ENCODE data around the gene CRIP1.

Gene CRIP1, protein sequence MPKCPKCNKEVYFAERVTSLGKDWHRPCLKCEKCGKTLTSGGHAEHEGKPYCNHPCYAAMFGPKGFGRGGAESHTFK

DNA sequence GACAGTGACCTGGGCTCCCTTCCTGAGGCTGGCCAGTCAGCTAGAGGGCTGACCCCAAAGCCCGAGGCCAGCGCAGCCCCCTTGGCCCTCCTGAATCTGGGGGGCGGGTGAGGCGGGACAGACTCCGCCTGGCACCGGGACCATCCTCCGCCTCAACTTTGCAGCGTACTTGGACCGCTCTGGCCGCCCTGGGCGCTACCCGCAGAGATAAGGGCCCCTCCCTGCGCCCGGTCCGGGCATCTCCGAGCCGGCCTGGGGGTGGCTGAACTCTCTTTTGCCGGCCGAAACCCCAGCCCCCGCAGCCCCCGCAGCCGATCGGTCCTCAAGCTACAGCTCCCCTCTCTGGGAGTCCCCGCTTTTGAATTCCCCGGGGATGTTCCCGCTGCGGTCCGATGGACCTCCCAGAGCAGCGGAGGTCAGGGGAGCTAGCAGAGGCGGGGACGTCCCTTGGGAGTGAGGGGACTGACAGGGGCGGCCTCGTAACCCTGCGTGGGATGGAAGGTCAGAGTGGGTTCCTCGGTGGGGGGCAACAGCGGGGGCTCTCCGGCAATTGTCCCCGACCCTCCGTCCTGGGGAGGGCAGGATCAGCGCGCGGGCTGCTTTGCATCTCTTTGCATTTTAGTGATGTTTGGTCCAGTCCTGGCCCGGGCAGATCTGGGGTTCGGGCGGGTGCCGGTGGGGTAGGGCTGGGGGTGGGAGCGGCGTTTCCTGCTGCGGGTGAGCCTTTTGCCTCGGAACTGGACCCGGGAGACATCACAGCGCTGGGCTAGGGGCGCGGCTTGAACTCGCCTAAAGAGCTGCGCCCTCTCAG is at the start of gene CRIP1:
TSS of gene CRIP1 (plus strand) at position 724 of the 811 bp plus-strand sequence. CDS start 374 bp downstream, outside the sequence.
- DNase-seq = no peak

- DNase-seq = no peak
Measured at GRCh38 chr14:105436891-105437722, 49.6 kb upstream of the CRIP1 start.

DNA sequence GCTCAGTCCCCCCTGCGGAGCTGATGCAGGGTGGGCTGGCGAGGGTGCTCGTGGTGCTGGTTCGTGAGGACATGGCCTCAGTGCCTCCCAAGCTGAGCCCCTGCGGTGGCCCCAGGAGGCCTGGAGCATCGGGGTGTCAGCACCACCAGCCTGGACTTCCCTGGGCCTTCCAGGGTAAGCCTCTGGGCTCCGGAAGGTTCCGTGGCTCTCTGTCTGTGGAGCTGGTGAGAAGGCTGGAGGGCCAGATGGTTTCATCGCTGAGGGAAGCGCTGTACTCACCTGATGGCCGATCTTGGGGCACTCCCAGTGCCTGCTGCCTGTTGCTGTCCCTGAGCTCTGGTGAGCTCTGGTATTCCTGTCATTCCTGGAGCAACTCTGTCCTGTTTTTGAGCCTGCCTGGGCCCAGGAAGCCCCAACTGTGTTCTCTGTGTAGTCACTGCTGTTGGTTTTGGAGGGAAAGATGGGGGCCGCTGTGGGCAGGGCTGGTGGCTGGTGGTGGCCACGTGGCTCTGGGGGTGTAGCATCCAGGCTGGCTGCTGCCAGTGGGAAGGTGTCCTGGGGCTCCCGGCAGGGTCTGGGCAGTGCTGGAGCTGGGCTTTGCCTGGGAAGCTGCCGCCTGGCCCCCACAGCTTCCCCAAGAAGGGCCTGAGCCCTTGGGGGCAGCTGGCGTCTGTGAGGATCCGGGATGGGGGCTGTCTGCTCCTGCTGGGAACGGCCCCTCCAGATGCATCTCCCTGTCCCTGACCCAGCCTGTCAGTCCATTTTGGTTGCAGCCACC is 48.8 kb upstream of the CRIP1 start:
- DNase-seq = no peak

GRCh38 chr14:105439179-105439578 is 47.5 kb upstream of the CRIP1 start:
- no peak for DNase-seq

DNA sequence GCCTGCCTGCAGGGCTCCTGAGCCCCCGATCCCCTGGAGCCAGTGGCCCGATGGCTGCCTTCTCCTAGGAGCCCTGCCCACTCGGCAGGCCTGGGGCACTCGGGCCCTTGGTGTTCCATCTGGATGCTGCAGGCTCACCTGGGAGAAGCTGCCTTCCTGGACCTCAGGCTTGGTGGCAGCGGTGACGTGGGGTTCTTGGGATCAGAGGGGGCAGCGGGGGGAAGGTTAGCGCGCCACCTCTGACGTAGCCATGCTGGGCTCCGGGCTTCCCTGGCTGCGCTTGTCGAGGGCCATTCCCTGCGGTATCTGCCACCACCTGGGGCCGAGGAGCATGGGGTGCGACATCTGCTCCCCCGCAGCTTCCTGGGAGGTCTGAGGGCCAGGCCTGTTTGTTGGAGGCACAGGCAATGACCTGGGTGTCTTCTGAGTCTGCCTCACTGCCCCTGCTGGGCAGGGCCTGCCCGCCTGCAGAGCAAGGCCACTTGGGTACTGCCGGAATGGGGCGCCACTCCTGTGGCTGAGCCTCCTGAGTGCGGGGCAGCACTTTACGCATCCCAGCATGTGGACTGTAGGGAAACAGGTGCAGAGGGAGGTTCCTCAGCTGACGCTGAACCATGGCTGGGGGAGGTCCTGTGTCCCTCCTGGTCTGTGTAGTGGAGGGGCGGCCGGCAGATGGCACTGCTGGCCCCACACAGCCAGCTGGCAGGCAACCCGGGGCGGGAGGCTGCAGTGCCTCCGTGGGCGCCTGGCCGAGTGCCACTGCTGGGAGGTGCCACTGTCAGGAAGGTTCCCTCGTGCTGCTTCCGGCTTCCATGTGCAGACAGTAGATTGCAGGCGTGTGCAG is 46.8 kb upstream of the CRIP1 start:
- DNase-seq = no peak

DNA sequence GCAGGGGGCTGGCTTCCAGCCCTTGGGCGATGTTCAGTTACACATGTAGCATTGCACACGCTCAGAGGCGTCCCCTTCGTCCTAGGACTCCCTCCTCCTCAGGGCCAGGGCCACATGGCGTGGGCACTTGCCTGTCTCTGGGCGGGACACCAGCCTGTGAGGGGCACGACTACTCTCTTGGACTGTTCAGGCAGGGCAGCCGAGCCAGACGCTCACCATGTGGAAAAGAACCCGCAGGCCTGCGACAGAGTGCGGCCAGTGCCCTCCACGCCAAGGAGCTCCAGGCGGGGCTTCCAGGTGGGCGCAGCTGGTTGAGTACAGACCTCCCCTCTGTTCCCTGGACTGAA is 46.2 kb upstream of the CRIP1 start:
- no peak for DNase-seq

- no peak for DNase-seq
Measured at GRCh38 chr14:105440992-105441391, 45.7 kb upstream of the CRIP1 start.

- DNase-seq = no peak
Measured at GRCh38 chr14:105442125-105442524, 44.6 kb upstream of the CRIP1 start.

DNA sequence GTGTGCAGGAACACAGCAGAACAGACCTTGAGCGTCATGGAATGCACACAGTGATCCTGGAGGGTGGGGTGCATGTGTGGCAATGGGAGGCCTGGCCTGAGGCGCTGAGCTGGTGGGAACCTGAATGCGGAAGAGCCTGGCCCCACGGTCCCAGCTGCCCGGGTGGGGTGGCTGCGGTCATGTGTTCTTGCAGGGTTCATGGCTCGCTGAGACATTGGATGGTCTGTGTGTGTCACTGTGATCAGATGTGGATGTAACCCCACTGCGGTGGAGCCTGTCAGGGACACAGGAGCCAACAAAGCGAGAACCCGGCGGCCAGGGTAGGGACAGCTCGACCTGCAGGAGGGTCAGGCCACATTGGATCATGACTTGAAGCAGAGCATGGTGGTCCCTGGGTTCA is 43.9 kb upstream of the CRIP1 start:
- no peak for DNase-seq

GRCh38 chr14:105444859-105445258 is 41.8 kb upstream of the CRIP1 start:
- DNase-seq = no peak

DNA sequence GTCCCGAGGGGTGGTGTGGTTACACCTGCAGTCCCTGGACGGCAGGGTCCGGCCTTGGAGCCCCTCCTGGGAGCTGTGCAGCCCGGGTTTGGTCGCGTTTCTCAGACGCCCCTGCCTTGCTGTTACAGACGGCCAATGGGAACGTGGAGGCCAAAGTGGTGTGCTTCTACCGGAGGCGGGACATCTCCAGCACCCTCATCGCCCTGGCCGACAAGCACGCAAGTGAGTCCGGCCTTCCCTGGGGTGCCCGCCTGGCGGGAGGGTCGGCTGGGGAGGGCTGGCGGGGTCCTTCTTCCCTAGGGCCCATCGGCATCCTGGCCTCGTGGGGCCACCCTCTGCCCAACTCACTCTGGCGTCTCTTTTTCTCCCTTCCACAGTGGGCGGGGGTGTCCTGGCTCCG is 41.4 kb upstream of the CRIP1 start:
- no peak for DNase-seq

DNA sequence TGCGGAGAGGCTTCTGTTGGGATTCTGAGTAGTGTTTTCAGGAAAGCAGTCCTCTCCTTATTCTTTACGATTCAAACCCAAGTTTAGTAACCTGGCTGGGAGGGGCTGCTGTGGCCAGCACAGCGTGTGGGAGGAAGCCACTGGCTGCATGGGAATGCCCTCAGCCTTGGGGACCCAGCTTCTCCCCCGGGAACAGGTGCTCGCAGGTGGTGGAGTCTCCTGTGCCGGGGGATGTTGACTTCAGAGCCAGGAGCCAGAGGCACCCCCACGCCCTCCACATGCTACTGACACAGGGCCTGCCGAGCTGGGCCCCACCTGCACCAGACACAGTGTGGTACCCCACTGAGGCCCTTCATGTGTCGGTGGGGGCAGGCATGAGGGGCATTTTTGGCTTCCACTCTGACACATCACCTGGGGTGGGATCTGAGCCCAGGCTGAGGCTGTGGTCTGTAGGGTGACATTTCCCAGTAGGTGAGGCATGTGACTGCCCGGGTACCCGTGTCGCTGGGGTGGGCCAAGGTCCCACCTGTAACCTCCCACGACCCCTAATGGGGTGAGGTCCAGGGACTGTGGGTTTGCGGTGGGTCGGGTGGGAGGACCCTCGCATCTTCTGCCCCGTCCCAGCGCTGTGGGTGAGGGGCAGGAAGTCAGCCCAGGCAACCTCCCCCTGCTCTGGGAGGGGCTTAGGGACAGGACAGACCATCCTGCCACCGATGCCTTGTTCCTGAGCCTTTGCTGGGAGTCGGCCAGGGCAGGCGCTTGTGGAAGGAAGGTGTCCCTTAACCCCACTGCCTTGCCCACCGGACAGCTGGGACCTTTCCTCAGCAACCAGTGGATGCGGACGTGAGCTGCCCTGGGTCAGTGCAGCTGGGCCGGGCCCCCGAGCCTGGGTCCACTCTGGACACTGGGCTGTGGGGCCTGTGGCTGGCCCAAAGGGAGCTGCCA is 40.5 kb upstream of the CRIP1 start:
- DNase-seq = no peak

DNA sequence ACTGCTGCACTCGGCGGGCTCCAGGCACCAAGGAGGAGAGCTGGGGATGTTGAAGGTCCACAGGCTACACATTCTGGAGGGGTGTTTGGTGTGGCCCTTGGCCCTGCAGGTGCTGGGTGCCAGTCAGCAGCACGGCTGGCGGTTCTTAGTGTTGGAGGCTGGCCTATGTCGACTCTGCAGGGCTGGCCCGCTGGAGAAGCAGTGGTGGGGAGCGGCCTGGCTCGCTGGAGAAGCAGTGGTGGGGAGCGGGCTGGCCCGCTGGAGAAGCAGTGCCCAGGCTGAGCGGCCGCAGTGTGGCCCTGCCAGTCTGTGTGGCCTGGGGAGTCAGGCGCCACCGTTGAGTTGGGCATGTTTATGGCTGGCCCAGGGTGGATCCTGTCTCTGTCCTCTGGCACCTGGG is 39.7 kb upstream of the CRIP1 start:
- DNase-seq = no peak

DNA sequence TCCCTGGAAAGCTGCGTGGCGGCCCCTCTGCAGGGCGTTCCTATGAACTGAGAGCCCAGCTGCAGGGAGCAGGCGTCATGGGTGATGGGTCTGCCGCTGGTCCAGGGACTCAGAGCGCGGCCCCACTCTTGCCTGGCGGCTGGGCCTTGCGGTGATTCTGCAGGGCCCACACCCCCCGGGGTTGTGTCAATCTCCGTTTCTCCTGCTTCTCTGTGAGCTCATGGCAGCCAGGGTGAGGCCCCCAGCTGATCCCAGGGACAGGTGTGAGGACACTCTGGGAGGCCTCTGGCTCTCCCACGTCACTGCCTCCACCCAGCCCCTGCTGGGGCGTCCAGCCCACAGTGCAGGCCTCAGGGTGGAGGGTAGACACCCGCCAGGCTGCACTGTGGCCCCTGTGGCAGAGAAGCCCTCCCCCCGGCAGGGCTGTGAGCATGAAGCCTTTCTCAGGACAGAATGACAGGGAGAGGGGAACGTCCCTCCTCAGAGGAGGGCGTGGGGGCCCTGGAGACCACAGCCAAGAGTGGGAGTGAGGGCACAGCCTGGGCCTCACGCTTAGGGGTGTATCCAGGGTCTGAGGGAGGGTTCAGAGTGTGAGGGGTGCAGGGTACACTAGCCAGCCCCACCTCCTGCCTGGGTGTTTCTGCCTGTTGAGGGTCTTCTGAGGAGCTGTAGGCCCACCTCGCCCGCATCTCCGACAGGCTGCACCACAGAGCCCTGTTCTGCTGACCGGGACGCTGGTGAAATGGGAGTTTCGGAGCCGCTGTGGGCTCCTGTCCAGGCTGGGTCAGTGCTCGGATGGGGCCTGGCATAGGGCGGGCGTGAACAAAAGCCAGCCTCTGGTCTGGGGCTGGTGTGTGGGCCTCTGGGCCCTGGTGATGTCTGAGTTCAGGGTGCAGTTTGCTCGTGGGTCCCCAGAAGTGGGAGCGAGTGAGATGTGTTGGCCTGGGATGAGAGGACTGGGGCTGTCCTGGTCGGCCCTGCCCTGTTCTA is 38.7 kb upstream of the CRIP1 start:
- no peak for DNase-seq

DNA sequence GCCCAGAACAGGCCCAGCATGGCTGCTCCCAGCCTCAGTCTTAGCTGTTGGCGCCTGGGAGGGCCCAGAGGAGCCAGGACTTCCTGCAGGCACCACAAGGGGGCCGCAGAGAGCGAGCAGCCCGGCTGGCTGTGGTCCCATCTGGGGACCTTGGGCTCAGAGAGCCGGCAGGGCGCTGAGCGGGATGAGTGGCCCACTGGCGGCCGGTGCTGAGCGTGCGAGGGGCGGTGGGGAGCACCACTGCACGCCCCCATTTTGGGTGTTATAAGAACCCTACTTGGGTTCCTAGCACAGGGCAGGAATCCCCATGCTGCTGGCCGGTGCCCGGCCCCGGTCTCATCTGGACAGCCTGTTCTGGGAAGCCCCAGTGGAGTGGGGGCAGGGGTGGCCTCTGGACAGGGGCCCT is 38.0 kb upstream of the CRIP1 start:
- peak; percentile 71 for DNase-seq

GRCh38 chr14:105449276-105450122 is 37.2 kb upstream of the CRIP1 start:
- no peak for DNase-seq

- DNase-seq = no peak
Measured at GRCh38 chr14:105450123-105450505, 36.6 kb upstream of the CRIP1 start.

GRCh38 chr14:105450864-105451720 is 35.6 kb upstream of the CRIP1 start:
- DNase-seq = no peak

Data from activated CD8-positive, alpha-beta memory T cell treated with anti-CD3 and anti-CD28 coated beads, Interleukin-2, amount 50 U/mL, for 4 hours (primary cell).